Measurements from ENCODE around the gene PFDN2. TPM values are rescaled to one million over a fixed set of nuclear protein-coding genes. Genes with fewer than 3 reads are reported as not detected.
A peak's percentile ranks its signal among the peaks of the same experiment; 100 is the strongest.

Gene PFDN2
- total RNA-seq, 1 experiment from 2014 or later, result 98.6 TPM

GRCh38 chr1:161106431-161106830 lies 11.4 kb downstream of the PFDN2 start:
- no peak for TF ChIP-seq POLR2AphosphoS5 (IDR thresholded peaks at IDR 0.05; ENCODE audit: low read depth, low read length)
- intact Hi-C loops (cut with micrococcal nuclease; ENCODE audit: unreplicated experiment), result no loop called here
- Histone ChIP-seq H3K36me3 (ENCODE audit: control insufficient read depth, insufficient read depth, low read length) (0 out of 2 replicates have a peak, but pooled peaks cover 4% of the 10 kb centered on the region), H3K27me3 (ENCODE audit: control insufficient read depth, insufficient read depth, low read length) (no peaks in the 10 kb centered on the region), H3K9me3 (ENCODE audit: control insufficient read depth, insufficient read depth, low read depth, low read length) (no peaks in the 10 kb centered on the region), H3K4me1 (ENCODE audit: control insufficient read depth, insufficient read depth, low read length) (no peaks in the 10 kb centered on the region), H3K4me3 (ENCODE audit: low read depth in 2 of 2, low read length in 2 of 2) (no peak overlapping the region), H3K27ac (ENCODE audit: low read length) (no peak overlapping the region)
- ChIA-PET CTCF (no interaction called here), POLR2A (no interaction called here)
- BruUV-seq (replicated peaks), result no TSS peak
- no peak for ATAC-seq
- no peak for DNase-seq (ENCODE audit: low read depth, low spot score)
- in situ Hi-C loops (cut with HindIII; ENCODE audit: low pct_unique_long_range_greater_than_20kb, low sequenced_read_pairs), result no loop called here

- H3K27me3 ChIP-seq (ENCODE audit: control insufficient read depth, insufficient read depth, low read length), result no peaks in the 10 kb centered on the region
- 0 out of 2 replicates have a peak, but pooled peaks cover 6% of the 10 kb centered on the region for H3K4me1 ChIP-seq (ENCODE audit: control insufficient read depth, insufficient read depth, low read length)
- TSS peak; percentile 43 for BruUV-seq (replicated peaks)
- peaks cover 8% of the 10 kb centered on the region; the same call in 1 of the 2 replicates for H3K36me3 ChIP-seq (ENCODE audit: control insufficient read depth, insufficient read depth, low read length)
- ATAC-seq (no peak), DNase-seq (ENCODE audit: low read depth, low spot score) (no peak)
- intact Hi-C loops (cut with micrococcal nuclease; ENCODE audit: unreplicated experiment) (no loop called here), in situ Hi-C loops (cut with HindIII; ENCODE audit: low pct_unique_long_range_greater_than_20kb, low sequenced_read_pairs) (no loop called here)
- H3K9me3 ChIP-seq (ENCODE audit: control insufficient read depth, insufficient read depth, low read depth, low read length), result no peaks in the 10 kb centered on the region
- no peak overlapping the region for H3K27ac ChIP-seq (ENCODE audit: low read length)
- TF ChIP-seq SIN3A (IDR thresholded peaks at IDR 0.05; ENCODE audit: borderline replicate concordance, insufficient read depth, low read depth, low read length) (no peak), POLR2AphosphoS5 (IDR thresholded peaks at IDR 0.05; ENCODE audit: low read depth, low read length) (no peak), CTCF (IDR thresholded peaks at IDR 0.05) (no peak), REST (IDR thresholded peaks at IDR 0.05; ENCODE audit: insufficient read depth in 1 of 2, low read depth in 2 of 2, low read length in 1 of 2) (no peak), TCF7L2 (IDR thresholded peaks at IDR 0.05; ENCODE audit: low read depth, low read length) (no peak)
- ChIA-PET CTCF (no interaction called here), POLR2A (no interaction called here)
- no peak overlapping the region for H3K4me3 ChIP-seq (ENCODE audit: low read depth in 2 of 2, low read length in 2 of 2)
These were observed 17.3 kb downstream of the PFDN2 start for GRCh38 chr1:161100556-161100955.

- ATAC-seq, result peak; percentile 22
- H3K27me3 ChIP-seq (ENCODE audit: control insufficient read depth, insufficient read depth, low read length), result no peaks in the 10 kb centered on the region
- no peaks in the 10 kb centered on the region for H3K9me3 ChIP-seq (ENCODE audit: control insufficient read depth, insufficient read depth, low read depth, low read length)
- no TSS peak for BruUV-seq (replicated peaks)
- CTCF ChIA-PET, result interaction anchor here (0.6 to 0.7 kb wide), 3 partner anchors 102 to 109 kb away, joined by 3 to 7 read pairs (median 3); no protein-coding TSS in a partner anchor
- intact Hi-C loops (cut with micrococcal nuclease; ENCODE audit: unreplicated experiment), result loop anchor here (5.0 kb wide), 1 partner anchor 57 kb away; no protein-coding TSS in a partner anchor
- in situ Hi-C loops (cut with HindIII; ENCODE audit: low pct_unique_long_range_greater_than_20kb, low sequenced_read_pairs), result no loop called here
- H3K4me1 ChIP-seq (ENCODE audit: control insufficient read depth, insufficient read depth, low read length), result 0 out of 2 replicates have a peak, but pooled peaks cover 6% of the 10 kb centered on the region
- H3K4me3 ChIP-seq (ENCODE audit: low read depth in 2 of 2, low read length in 2 of 2), result peak overlapping the region; percentile 76 to 77
- TF ChIP-seq REST (IDR thresholded peaks at IDR 0.05; ENCODE audit: insufficient read depth in 1 of 2, low read depth in 2 of 2, low read length in 1 of 2) (no peak), CTCF (IDR thresholded peaks at IDR 0.05) (no peak), POLR2AphosphoS5 (IDR thresholded peaks at IDR 0.05; ENCODE audit: low read depth, low read length) (no peak), SIN3A (IDR thresholded peaks at IDR 0.05; ENCODE audit: borderline replicate concordance, insufficient read depth, low read depth, low read length) (no peak), TCF7L2 (IDR thresholded peaks at IDR 0.05; ENCODE audit: low read depth, low read length) (no peak)
- peak overlapping the region; percentile 81; the same call in 1 of the 2 replicates for H3K27ac ChIP-seq (ENCODE audit: low read length)
- no peak for DNase-seq (ENCODE audit: low read depth, low spot score)
- H3K36me3 ChIP-seq (ENCODE audit: control insufficient read depth, insufficient read depth, low read length), result peaks cover 8% of the 10 kb centered on the region; the same call in 1 of the 2 replicates
- POLR2A ChIA-PET, result interaction anchor here (0.7 kb wide), 1 partner anchor 14 kb away, joined by 3 read pairs; no protein-coding TSS in a partner anchor
These were observed 18.6 kb downstream of the PFDN2 start for GRCh38 chr1:161099090-161099802.
